RCC 7860 (cell line): Measurements from ENCODE around the gene TSPAN11.

Experiments
- DNase-seq: peaks from one replicate; pipeline ENCODE4 v3.0.0-alpha.2; 2015; ENCODE audit warnings: low spot score
- FAIRE-seq: peaks from 2 replicates; lab custom pipeline; 2012; peaks lifted over from hg19 to GRCh38; lab: Jason Lieb, UNC

The TSPAN11 gene

DNA sequence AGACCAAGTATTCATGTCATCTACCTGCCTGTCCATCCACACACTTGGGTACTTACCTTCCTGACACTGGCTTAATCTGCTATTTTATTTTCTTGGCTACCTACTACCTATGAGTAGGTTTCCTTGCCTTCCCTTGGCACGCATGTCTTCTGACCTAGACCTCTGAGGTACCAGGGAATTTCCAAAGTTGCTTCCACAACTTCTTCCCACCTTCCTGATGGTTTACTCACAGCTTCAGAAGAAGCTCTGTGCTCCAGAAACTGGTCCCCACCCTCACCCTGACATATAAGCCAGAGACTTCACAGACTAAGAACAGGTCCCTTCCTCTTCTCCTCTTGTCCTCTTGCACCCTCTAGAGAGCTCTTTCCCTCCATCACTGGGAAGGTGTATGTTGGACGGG, 111.4 kb downstream of the TSPAN11 start:
- FAIRE-seq (no peak), DNase-seq (no peak)

DNA sequence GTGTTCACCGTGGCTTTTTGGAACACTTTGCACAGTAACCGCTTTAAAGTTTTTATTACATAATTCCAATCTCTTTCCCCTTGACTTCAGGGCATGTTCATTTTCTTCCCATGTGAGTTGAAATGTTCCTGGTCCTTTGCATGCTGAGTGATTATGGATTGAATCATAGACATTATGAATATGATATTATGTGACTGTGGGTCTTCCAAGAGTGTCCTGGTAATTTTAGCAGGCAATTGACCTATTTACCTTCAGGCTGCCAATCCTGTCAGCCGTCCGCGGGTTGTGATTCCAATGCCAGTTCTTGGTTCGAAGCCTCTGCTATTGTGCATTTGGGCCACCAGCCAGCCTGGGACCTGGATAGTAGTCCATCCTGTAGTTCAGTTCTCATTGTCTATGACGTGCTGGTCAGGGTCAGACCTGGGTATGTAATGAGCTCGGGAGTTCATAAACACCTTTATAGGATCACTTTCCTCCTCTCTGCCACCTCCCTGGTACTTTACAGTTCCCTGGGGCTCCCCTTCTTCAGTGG, 114.6 kb downstream of the TSPAN11 start:
- FAIRE-seq (no peak), DNase-seq (no peak)
